Thoracic aorta (tissue), 2 donors: ENCODE results near the gene DRC1. TPM values are rescaled to one million over a fixed set of nuclear protein-coding genes. Genes with fewer than 3 reads are reported as not detected.
"Not testable (repeated sequence)": the region's sequence is repeated elsewhere in the genome, so short reads cannot be mapped to it uniquely, and the experiment has no call there.

Source experiments
- ATAC-seq: fragments of 150-250 bp; one replicate; pipeline ENCODE4 v1.8.0; 2017; ENCODE audit warnings: low read depth; ENCODE audit not compliant: insufficient number of reproducible peaks, low FRiP score
- DNase-seq: peaks from one replicate; pipeline ENCODE4 v3.0.0-alpha.2; 2020; ENCODE audit warnings: low spot score
- H3K27ac ChIP-seq, 2 donors: fragments of 200-600 bp; sonication (generic); 1 replicate in 1 of 2; 2 replicates in 1 of 2; pipeline ENCODE4 v1.5.1; 2016; ENCODE audit warnings: mild to moderate bottlenecking in 2 of 2, moderate library complexity in 2 of 2
- H3K27me3 ChIP-seq: fragments of 200-600 bp; sonication (generic); replicated peaks from 2 replicates; pipeline ENCODE4 v1.6.0; 2016; ENCODE audit warnings: mild to moderate bottlenecking; ENCODE audit not compliant: insufficient read depth
- H3K36me3 ChIP-seq: fragments of 200-600 bp; sonication (generic); one replicate; pipeline ENCODE4 v1.5.1; 2016
- H3K4me1 ChIP-seq, 2 donors: fragments of 200-600 bp; sonication (generic); 1 replicate in 1 of 2; 2 replicates in 1 of 2; pipeline versions ENCODE4 v1.5.1 to v1.6.0; 2016; ENCODE audit warnings: low read depth in 2 of 2, mild to moderate bottlenecking in 1 of 2; ENCODE audit not compliant: control insufficient read depth in 1 of 2
- H3K4me3 ChIP-seq: fragments of 200-600 bp; sonication (generic); 2 replicates; pipeline ENCODE4 v1.5.1; 2016; ENCODE audit warnings: mild to moderate bottlenecking
- H3K9me3 ChIP-seq: fragments of 200-600 bp; sonication (generic); 2 replicates; pipeline ENCODE4 v1.5.1; 2016
- CTCF ChIP-seq: fragments of 200-600 bp; sonication (generic); IDR thresholded peaks from one replicate; pipeline ENCODE4 v1.5.1; 2019; ENCODE audit warnings: antibody characterized with exemption
- total RNA-seq, 2 donors: library from RNA; depleted of rRNA; stranded (reverse); fragments of >200 nt; gene quantifications; one replicate each; pipeline versions ENCODE4 v1.1.0 to v1.2.3, GENCODE V29; 2016

Gene DRC1
- total RNA-seq, result not detected

GRCh38 chr2:26401739-26402541, at the start of gene DRC1:
Gene DRC1 (plus strand): TSS chr2:26401920. CDS start chr2:26401990, 70 bp downstream.
- peak; percentile 16 for DNase-seq
- ATAC-seq, result no peak
- H3K27ac ChIP-seq, result no peak within 1 kb of the TSS
- peak within 1 kb of the TSS; percentile 50 for H3K4me3 ChIP-seq
- no peaks in the 10 kb centered on the region for H3K27me3 ChIP-seq
- no peaks in the 10 kb centered on the region for H3K9me3 ChIP-seq
- peaks cover 0 to 6% of the 10 kb centered on the region in 2 donors for H3K4me1 ChIP-seq
- no peak for TF ChIP-seq CTCF
- H3K36me3 ChIP-seq, result no peaks in the 10 kb centered on the region

DNA sequence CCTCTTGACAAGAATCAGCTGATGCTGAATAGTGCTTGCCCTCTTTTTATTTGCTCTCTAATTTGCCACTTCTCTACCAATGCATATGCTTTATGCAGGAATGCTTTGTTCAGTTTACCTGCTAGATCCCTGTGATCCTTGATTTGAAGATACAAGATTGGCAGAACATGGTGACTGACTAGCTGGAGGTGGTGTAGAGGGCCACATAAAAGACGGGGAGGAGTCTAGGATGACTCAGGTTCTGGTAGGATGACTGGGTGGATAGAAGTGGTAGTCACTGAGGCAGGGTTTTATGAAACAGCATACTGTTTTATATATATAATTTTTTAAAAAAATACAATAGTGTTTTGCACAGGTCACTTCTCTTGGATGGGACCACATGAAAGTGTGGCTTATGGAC, 48.8 kb upstream of the DRC1 start:
- Histone ChIP-seq H3K27me3 (no peaks in the 10 kb centered on the region), H3K9me3 (no peaks in the 10 kb centered on the region), H3K4me1 (no peaks in the 10 kb centered on the region), H3K4me3 (no peak overlapping the region), H3K27ac (no peak overlapping the region), H3K36me3 (no peaks in the 10 kb centered on the region)
- ATAC-seq (no peak), DNase-seq (no peak)
- no peak for TF ChIP-seq CTCF

- H3K36me3 ChIP-seq, result not testable (repeated sequence)
Observed at GRCh38 chr2:26354469-26354868, 47.3 kb upstream of the DRC1 start.

DNA sequence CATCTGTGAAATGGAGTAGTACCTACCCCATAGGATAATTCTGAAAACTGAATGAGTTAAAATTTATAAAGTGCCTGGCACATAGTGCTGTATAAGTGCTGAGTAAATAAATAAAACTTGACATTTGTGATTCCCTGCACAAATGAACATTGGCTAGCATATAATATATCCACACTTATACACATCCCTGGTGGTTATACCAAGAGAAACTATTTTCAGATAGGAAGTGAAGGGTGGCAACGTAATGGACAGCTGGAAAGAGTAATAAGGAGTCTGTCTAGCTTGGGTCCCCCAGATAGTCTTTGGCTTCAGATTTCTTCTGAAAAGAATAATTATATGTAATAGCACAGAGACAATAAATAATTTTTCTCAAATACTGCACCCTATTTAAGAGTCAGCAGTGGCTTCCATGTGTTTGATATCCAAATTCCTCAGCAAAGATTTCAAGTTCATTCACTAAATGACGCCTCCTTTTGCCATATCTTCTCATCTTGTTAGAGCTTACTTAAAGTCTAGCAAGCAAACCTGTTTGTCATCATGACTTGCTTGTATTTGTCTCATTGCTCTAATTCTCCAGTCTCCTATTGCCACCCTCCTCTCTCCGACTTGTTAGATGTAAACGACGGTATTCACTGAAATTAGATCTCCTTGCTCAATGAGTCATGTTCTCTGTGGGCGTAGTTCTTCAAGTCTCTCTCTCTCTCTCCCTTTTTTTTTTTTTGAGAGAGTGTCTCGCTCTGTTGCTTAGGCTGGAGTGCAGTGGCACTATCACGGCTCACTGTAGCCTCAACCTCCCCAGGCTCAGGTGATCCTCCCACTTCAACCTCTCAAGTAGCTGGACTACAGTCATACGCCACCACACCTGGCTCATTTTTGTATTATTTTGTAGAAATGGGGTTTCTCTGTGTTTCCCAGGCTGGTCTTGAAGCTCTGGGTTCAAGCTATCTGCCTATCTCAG, 46.4 kb upstream of the DRC1 start:
- Histone ChIP-seq H3K27me3 (no peaks in the 10 kb centered on the region), H3K9me3 (no peaks in the 10 kb centered on the region), H3K4me3 (no peak overlapping the region), H3K27ac (no peak overlapping the region), H3K36me3 (no peaks in the 10 kb centered on the region), H3K4me1 (no peaks in the 10 kb centered on the region)
- ATAC-seq (no peak), DNase-seq (no peak)
- no peak for TF ChIP-seq CTCF

More at GRCh38 chr2:26354469-26354868, 47.3 kb upstream of the DRC1 start:
- not testable (repeated sequence) for H3K4me3 ChIP-seq, H3K4me1 ChIP-seq, H3K9me3 ChIP-seq, H3K27ac ChIP-seq, H3K27me3 ChIP-seq, ATAC-seq, DNase-seq

GRCh38 chr2:26356111-26356510, 45.6 kb upstream of the DRC1 start:
- no peaks in the 10 kb centered on the region for H3K36me3 ChIP-seq
- no peak overlapping the region for H3K27ac ChIP-seq
- no peak overlapping the region for H3K4me3 ChIP-seq
- no peaks in the 10 kb centered on the region for H3K27me3 ChIP-seq
- no peak for TF ChIP-seq CTCF
- no peaks in the 10 kb centered on the region for H3K4me1 ChIP-seq
- ATAC-seq (no peak), DNase-seq (no peak)
- no peaks in the 10 kb centered on the region for H3K9me3 ChIP-seq
